H1 (cell line): ENCODE data around the gene SPTLC3. TPM values are rescaled to one million over a fixed set of nuclear protein-coding genes. Genes with fewer than 3 reads are reported as not detected.

Experiments used
- CTCF ChIA-PET: fragments of 300-600 bp; sonication (Branson Sonifier 250); formaldehyde crosslinking; loops from one replicate; lab custom pipeline; 2021; ENCODE audit not compliant: partially characterized antibody; lab: Charles Lee
- POLR2A ChIA-PET: fragments of 300-600 bp; sonication (Branson Sonifier 250); formaldehyde crosslinking; loops from one replicate; lab custom pipeline; 2021; ENCODE audit warnings: inconsistent platforms; ENCODE audit not compliant: partially characterized antibody; lab: Charles Lee
- DNase-seq, 2 experiments: peaks; one replicate each; pipeline versions ENCODE4 v3.0.0 to v3.0.0-alpha.2; 2010 to 2022; ENCODE audit warnings: low spot score in 2 of 2, low read depth in 1 of 2, mixed read lengths in 1 of 2
- FAIRE-seq: peaks from 2 replicates; lab custom pipeline; 2011; peaks lifted over from hg19 to GRCh38; lab: Jason Lieb, UNC
- H2AFZ ChIP-seq: 2 replicates; pipeline ENCODE4 v1.8.1; 2012; ENCODE audit warnings: low read length, inconsistent platforms
- H2AK5ac ChIP-seq: 2 replicates; pipeline ENCODE4 v1.6.1; 2013; ENCODE audit warnings: low read depth, low read length
- H2BK120ac ChIP-seq: replicated peaks from 2 replicates; pipeline ENCODE3; 2013; ENCODE audit warnings: low read depth, low read length, inconsistent platforms
- H2BK12ac ChIP-seq: 2 replicates; pipeline ENCODE4 v1.6.1; 2013; ENCODE audit warnings: low read depth, low read length
- H2BK15ac ChIP-seq: 2 replicates; pipeline ENCODE4 v1.6.1; 2013; ENCODE audit warnings: low read length
- H2BK20ac ChIP-seq: 2 replicates; pipeline ENCODE4 v1.6.1; 2013; ENCODE audit warnings: low read length
- H2BK5ac ChIP-seq: 2 replicates; pipeline ENCODE4 v1.6.1; 2013; ENCODE audit warnings: low read depth, low read length
- H3K14ac ChIP-seq: 2 replicates; pipeline ENCODE4 v1.6.1; 2013; ENCODE audit warnings: inconsistent platforms; ENCODE audit not compliant: insufficient read length
- H3K18ac ChIP-seq: 2 replicates; pipeline ENCODE4 v1.6.1; 2013; ENCODE audit warnings: low read length; ENCODE audit errors: extremely low read depth
- H3K23ac ChIP-seq: 2 replicates; pipeline ENCODE4 v1.6.1; 2013; ENCODE audit warnings: inconsistent platforms; ENCODE audit not compliant: insufficient read length
- H3K23me2 ChIP-seq: 2 replicates; pipeline ENCODE4 v1.6.1; 2013; ENCODE audit warnings: low read depth, low read length
- H3K27ac ChIP-seq: 2 replicates; pipeline ENCODE4 v1.6.1; 2011; ENCODE audit warnings: low read depth, low read length, inconsistent platforms
- H3K27me3 ChIP-seq, 4 experiments: replicated peaks in 1 of 4; 1 replicate in 1 of 4; 2 replicates in 3 of 4; pipeline versions ENCODE4 v1.6.1 to v1.8.1; 2011 to 2013; ENCODE audit warnings: low read length in 3 of 4, mild to moderate bottlenecking in 3 of 4, inconsistent platforms in 2 of 4, mixed read lengths in 2 of 4, moderate library complexity in 1 of 4; ENCODE audit not compliant: control insufficient read depth in 3 of 4, insufficient read depth in 3 of 4; ENCODE audit errors: extremely low read depth in 1 of 4
- H3K36me3 ChIP-seq, 4 experiments: 2 replicates each; pipeline versions ENCODE4 v1.6.1 to v1.8.1; 2011 to 2013; ENCODE audit warnings: mild to moderate bottlenecking in 4 of 4, low read length in 3 of 4, moderate library complexity in 2 of 4, control low read depth in 1 of 4, inconsistent platforms in 1 of 4; ENCODE audit not compliant: insufficient read depth in 4 of 4, control insufficient read depth in 2 of 4
- H3K4ac ChIP-seq: replicated peaks from 2 replicates; pipeline ENCODE3; 2013; ENCODE audit warnings: low read length, low read depth, mixed read lengths, inconsistent platforms; ENCODE audit not compliant: insufficient read length
- H3K4me1 ChIP-seq, 4 experiments: replicated peaks in 1 of 4; 1 replicate in 1 of 4; 2 replicates in 3 of 4; pipeline versions ENCODE4 v1.6.1 to v1.8.1; 2011 to 2013; ENCODE audit warnings: low read length in 3 of 4, inconsistent platforms in 2 of 4, mixed read lengths in 1 of 4; ENCODE audit not compliant: insufficient read depth in 4 of 4, control insufficient read depth in 3 of 4
- H3K4me2 ChIP-seq, 2 experiments: 2 replicates each; pipeline versions ENCODE4 v1.6.1 to v1.8.1; 2011 to 2013; ENCODE audit warnings: low read depth in 2 of 2, low read length in 2 of 2, control low read depth in 1 of 2, inconsistent platforms in 1 of 2, mild to moderate bottlenecking in 1 of 2; ENCODE audit not compliant: insufficient read depth in 1 of 2
- H3K4me3 ChIP-seq, 4 experiments: fragments of 200-600, 300-600 bp in 1 of 4; sonication (generic), shearing (Covaris generic), sonication (Bioruptor Twin) in 1 of 4; 2 replicates each; pipeline versions ENCODE4 v1.5.1 to v1.8.1; 2011 to 2016; ENCODE audit warnings: low read length in 4 of 4, low read depth in 3 of 4, control low read depth in 2 of 4, inconsistent platforms in 2 of 4, mild to moderate bottlenecking in 2 of 4, mixed read lengths in 1 of 4, moderate library complexity in 1 of 4; ENCODE audit not compliant: insufficient read depth in 2 of 4; ENCODE audit errors: extremely low read depth in 1 of 4
- H3K56ac ChIP-seq: replicated peaks from 2 replicates; pipeline ENCODE3; 2013; ENCODE audit warnings: low read depth, mild to moderate bottlenecking, mixed read lengths, low read length, inconsistent platforms; ENCODE audit not compliant: insufficient read length
- H3K79me1 ChIP-seq: 2 replicates; pipeline ENCODE4 v1.6.1; 2013; ENCODE audit warnings: low read depth, low read length, control low read depth
- H3K79me2 ChIP-seq, 2 experiments: 2 replicates each; pipeline versions ENCODE4 v1.6.1 to v1.8.1; 2012 to 2013; ENCODE audit warnings: low read length in 2 of 2, mild to moderate bottlenecking in 2 of 2, inconsistent platforms in 1 of 2; ENCODE audit not compliant: insufficient read depth in 2 of 2, control insufficient read depth in 1 of 2
- H3K9ac ChIP-seq, 4 experiments: replicated peaks in 1 of 4; 1 replicate in 1 of 4; 2 replicates in 3 of 4; pipeline versions ENCODE4 v1.6.1 to v1.8.1; 2011 to 2013; ENCODE audit warnings: low read depth in 3 of 4, low read length in 3 of 4, control low read depth in 2 of 4, mild to moderate bottlenecking in 2 of 4, moderate library complexity in 2 of 4, inconsistent platforms in 1 of 4; ENCODE audit errors: extremely low read depth in 1 of 4
- H3K9me3 ChIP-seq, 2 experiments: 2 replicates each; pipeline versions ENCODE4 v1.6.1 to v1.8.1; 2012 to 2013; ENCODE audit warnings: mild to moderate bottlenecking in 2 of 2, moderate library complexity in 2 of 2, control low read depth in 1 of 2, inconsistent platforms in 1 of 2, low read depth in 1 of 2, low read length in 1 of 2, mixed read lengths in 1 of 2; ENCODE audit not compliant: insufficient read depth in 2 of 2
- H4K20me1 ChIP-seq, 2 experiments: replicated peaks in 1 of 2; 2 replicates each; pipeline versions ENCODE3 to v1.8.1; 2011 to 2013; ENCODE audit warnings: inconsistent platforms in 2 of 2, low read length in 2 of 2, mild to moderate bottlenecking in 1 of 2; ENCODE audit not compliant: insufficient read depth in 2 of 2, control insufficient read depth in 1 of 2
- H4K5ac ChIP-seq: 2 replicates; pipeline ENCODE4 v1.6.1; 2013; ENCODE audit warnings: low read length, low read depth, mixed read lengths, inconsistent platforms; ENCODE audit not compliant: insufficient read length
- H4K8ac ChIP-seq: 2 replicates; pipeline ENCODE4 v1.8.0; 2013; ENCODE audit warnings: mild to moderate bottlenecking, moderate library complexity, low read length, inconsistent platforms; ENCODE audit not compliant: insufficient read depth; ENCODE audit errors: extremely low read depth
- H4K91ac ChIP-seq: replicated peaks from 2 replicates; pipeline ENCODE3; 2013; ENCODE audit warnings: low read length, mixed read lengths, inconsistent platforms; ENCODE audit not compliant: insufficient read length
- FOSL1 ChIP-seq: IDR thresholded peaks from 2 replicates; pipeline ENCODE4 v1.6.1; 2011; ENCODE audit warnings: mild to moderate bottlenecking, low read depth, low read length, moderate library complexity; ENCODE audit not compliant: insufficient read depth
- HDAC2 ChIP-seq, 2 experiments: fragments of 300-600 bp in 1 of 2; sonication (generic) in 1 of 2; IDR thresholded peaks; 2 replicates each; pipeline ENCODE4 v1.6.1; 2011 to 2012; ENCODE audit warnings: low read depth in 2 of 2, low read length in 2 of 2, mild to moderate bottlenecking in 2 of 2, moderate library complexity in 2 of 2, borderline replicate concordance in 1 of 2, inconsistent platforms in 1 of 2
- JUND ChIP-seq: IDR thresholded peaks from 2 replicates; pipeline ENCODE4 v1.6.1; 2011; ENCODE audit warnings: mild to moderate bottlenecking, improper control_type of control experiment, low read length
- SP1 ChIP-seq: IDR thresholded peaks from 2 replicates; pipeline ENCODE4 v1.6.1; 2011; ENCODE audit warnings: low read depth, low read length
- WGBS, 2 experiments: shearing (Covaris generic) in 1 of 2; methylation state at CpG; one replicate each; pipeline versions ENCODE4 v1.1.6 to v1.1.7; 2013 to 2015; ENCODE audit warnings: low lambda C conversion rate in 2 of 2, mixed read lengths in 2 of 2, inconsistent platforms in 1 of 2, low coverage in 1 of 2, missing lambda C conversion rate in 1 of 2; ENCODE audit not compliant: insufficient replicate concordance in 2 of 2, insufficient coverage in 1 of 2, insufficient read length in 1 of 2; ENCODE audit errors: extremely low coverage in 1 of 2, missing lambda C conversion rate in 1 of 2; 5-methylcytosine and 5-hydroxymethylcytosine counted together
- polyA plus RNA-seq, 7 experiments: library from polyadenylated mRNA; depleted of rRNA in 3 of 7; stranded (reverse) in 5 of 7; unstranded in 2 of 7; fragments of >200 nt in 5 of 7; fragments of 200-250 nt in 2 of 7; gene quantifications; 1 replicate in 5 of 7; 2 replicates in 1 of 7; 4 replicates in 1 of 7; pipeline versions ENCODE4 v1.2.1 to v1.2.3, GENCODE V29; 2011 to 2013; ENCODE audit warnings: missing spikeins in 2 of 7, mixed read lengths in 2 of 7
- total RNA-seq: library from RNA; stranded (reverse); fragmentation: NEBNext Ultra II Directional; extraction: Animal tissue kit (Norgen Biotek cat#: 25700); gene quantifications from 2 replicates; pipeline ENCODE4 v1.2.1, GENCODE V29; 2021

SPTLC3 gene
- total and polyA plus RNA-seq, 2 of the 8 experiments (the other 6 are each of a cell fraction or from before 2014, with no cell fraction given) = 0.23 to 0.82 TPM

DNA sequence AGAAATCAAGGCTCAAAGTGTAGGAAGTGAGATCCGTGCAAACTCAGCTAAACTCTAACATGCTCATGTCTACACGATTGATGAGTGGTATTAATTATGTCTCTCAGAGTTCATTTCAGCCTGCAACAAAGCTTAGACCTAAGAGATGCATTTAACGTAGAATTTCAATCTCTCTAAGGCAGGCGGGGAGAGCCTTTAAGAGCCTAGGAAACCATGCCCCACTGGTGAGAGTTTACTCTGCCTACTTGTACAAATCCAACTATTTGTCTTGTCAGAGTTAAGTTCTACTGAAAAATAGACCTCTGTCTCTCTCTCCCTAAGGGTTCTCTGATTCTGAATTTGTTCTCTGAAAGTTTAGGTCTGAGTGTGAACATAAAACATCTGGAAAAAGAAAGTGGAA, 100.9 kb downstream of the SPTLC3 start:
- H4K20me1 ChIP-seq = no peaks in the 10 kb centered on the region
- H2BK5ac ChIP-seq = no peak overlapping the region
- H3K9me3 ChIP-seq = no peaks in the 10 kb centered on the region
- no peak overlapping the region for H3K4me3 ChIP-seq
- no peak overlapping the region for H3K4ac ChIP-seq
- H4K5ac ChIP-seq = no peak overlapping the region
- ChIA-PET CTCF (interaction anchor here (0.6 to 2.3 kb wide), 10 partner anchors 10 to 580 kb away, joined by 3 to 16 read pairs (median 4); no protein-coding TSS in a partner anchor), POLR2A (no interaction called here)
- H3K79me1 ChIP-seq = no peaks in the 10 kb centered on the region
- H3K4me1 ChIP-seq = no peaks in the 10 kb centered on the region; a peak in 3 of 7 replicates
- no peak overlapping the region for H3K4me2 ChIP-seq
- no peak overlapping the region for H3K56ac ChIP-seq
- no peaks in the 10 kb centered on the region for H3K79me2 ChIP-seq
- H3K14ac ChIP-seq = no peak overlapping the region
- H2BK120ac ChIP-seq = no peak overlapping the region
- 94% methylated on average over 4 of the region's 4 CpGs; no CpG with 5 or more reads in 1 of the 2 experiments for WGBS, 2 experiments
- no peak overlapping the region for H3K9ac ChIP-seq
- H4K91ac ChIP-seq = no peak overlapping the region
- no peak overlapping the region for H2BK20ac ChIP-seq
- no peak for TF ChIP-seq FOSL1
- TF ChIP-seq JUND = no peak
- no peak for TF ChIP-seq SP1
- no peak for TF ChIP-seq HDAC2 (IDR thresholded peaks at IDR 0.05; ENCODE audit: borderline replicate concordance in 1 of 2, low read depth in 2 of 2, low read length in 2 of 2)
- H4K8ac ChIP-seq = no peak overlapping the region
- H2AK5ac ChIP-seq = no peak overlapping the region
- no peak overlapping the region for H2AFZ ChIP-seq
- no peaks in the 10 kb centered on the region for H3K27me3 ChIP-seq
- no peak overlapping the region for H3K23ac ChIP-seq
- DNase-seq (no peak), FAIRE-seq (no peak)
- no peak overlapping the region for H2BK12ac ChIP-seq
- no peak overlapping the region for H3K18ac ChIP-seq
- no peaks in the 10 kb centered on the region for H3K36me3 ChIP-seq
- H3K23me2 ChIP-seq = no peaks in the 10 kb centered on the region
- no peak overlapping the region for H2BK15ac ChIP-seq
- no peak overlapping the region for H3K27ac ChIP-seq
